Activated naive CD4-positive, alpha-beta T cell treated with anti-CD3 and anti-CD28 coated beads, Interleukin-2, amount 50 U/mL, for 72 hours (primary cell): ENCODE results near the gene SALL3. TPM values are rescaled to one million over a fixed set of nuclear protein-coding genes. Genes with fewer than 3 reads are reported as not detected.
"Not testable (repeated sequence)": the region's sequence is repeated elsewhere in the genome, so short reads cannot be mapped to it uniquely, and the experiment has no call there.

Source experiments
- ATAC-seq, 2 donors: fragments of 150-1000 bp; cut with Tn5 transposase; 2 replicates each; pipeline ENCODE4 v1.10.0; 2021; ENCODE audit warnings: mild to moderate bottlenecking in 2 of 2, moderate library complexity in 2 of 2
- DNase-seq, 2 donors: peaks; one replicate each; pipeline ENCODE4 v3.0.0; 2021 to 2022; ENCODE audit warnings: low spot score in 2 of 2
- H3K27ac Mint-ChIP-seq, 2 donors: one replicate each; pipeline ENCODE4 v1.8.0; 2022; ENCODE audit warnings: mild to moderate bottlenecking in 2 of 2, mixed read lengths in 2 of 2
- H3K36me3 Mint-ChIP-seq, 2 donors: one replicate each; pipeline ENCODE4 v1.8.0; 2022; ENCODE audit warnings: mixed read lengths in 2 of 2
- H3K9me3 Mint-ChIP-seq, 2 donors: one replicate each; pipeline ENCODE4 v1.8.0; 2022; ENCODE audit warnings: mixed read lengths in 2 of 2
- total RNA-seq, 2 donors: library from RNA; stranded (reverse); gene quantifications; one replicate each; pipeline ENCODE4 v1.2.3, GENCODE V29; 2022

The SALL3 gene
- total RNA-seq, 2 donors from 2014 or later, result not detected

DNA sequence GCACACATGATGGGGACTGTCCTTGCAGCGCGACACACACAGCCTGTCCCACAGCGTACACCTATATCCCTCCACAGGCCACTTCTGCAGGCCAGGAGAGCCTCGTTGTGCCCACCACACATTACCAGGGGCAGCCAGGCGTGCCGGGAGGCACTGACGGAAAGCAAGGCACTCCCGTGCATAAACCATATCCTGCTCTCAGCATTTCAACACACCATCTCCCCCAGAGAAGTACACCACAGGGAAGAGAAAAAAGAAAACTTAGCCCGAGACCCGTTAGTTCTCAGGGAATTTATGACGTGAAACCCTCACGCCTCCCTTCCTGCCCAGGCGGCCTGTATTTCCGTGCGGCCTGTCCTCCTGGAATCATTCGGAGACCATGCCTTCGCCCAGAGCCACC, 24.6 kb upstream of the SALL3 start:
- Mint-ChIP-seq H3K9me3 (peaks cover 5% of the 10 kb centered on the region in 2 donors), H3K36me3 (peaks cover 0 to 6% of the 10 kb centered on the region in 2 donors), H3K27ac (no peak overlapping the region)
- no peak for ATAC-seq
- no peak for DNase-seq

DNA sequence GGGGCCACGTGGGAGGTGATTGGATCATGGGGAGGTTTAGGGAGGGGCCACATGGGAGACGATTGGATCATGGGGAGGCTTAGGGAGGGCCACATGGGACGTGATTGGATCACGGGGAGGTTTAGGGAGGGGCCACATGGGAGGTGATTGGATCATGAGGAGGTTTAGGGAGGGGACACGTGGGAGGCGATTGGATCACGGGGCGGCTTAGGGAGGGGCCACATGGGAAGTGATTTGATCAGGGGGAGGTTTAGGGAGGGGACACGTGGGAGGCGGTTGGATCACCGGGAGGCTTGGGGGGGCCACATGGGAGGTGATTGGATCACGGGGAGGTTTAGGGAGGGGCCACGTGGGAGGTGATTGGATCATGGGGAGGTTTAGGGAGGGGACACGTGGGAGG, 22.5 kb upstream of the SALL3 start:
- Mint-ChIP-seq H3K9me3 (peaks cover 5 to 6% of the 10 kb centered on the region in 2 donors), H3K36me3 (no peaks in the 10 kb centered on the region)
- DNase-seq, result no peak

DNA sequence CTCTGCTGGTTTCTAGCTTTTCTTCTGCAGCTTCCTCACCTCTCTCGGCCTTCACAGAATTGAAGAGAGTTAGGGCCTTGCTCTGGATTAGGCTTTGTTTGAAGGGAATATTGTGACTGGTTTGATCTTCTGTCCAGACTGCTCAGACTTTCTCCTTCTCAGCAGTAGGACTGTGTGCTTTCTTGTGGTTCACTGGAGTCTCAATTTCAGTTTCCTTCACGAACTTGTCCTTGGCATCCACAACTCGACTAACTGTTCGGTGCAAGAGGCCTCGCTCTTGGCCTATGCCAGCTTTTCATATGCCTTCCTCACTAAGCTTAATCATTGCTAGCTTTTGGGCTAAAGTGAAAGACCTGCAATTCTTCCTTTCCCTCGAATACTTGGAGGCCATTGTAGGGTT, 18.9 kb upstream of the SALL3 start:
- ATAC-seq, result no peak
- peaks cover 19 to 20% of the 10 kb centered on the region in 2 donors for H3K9me3 Mint-ChIP-seq
- no peak for DNase-seq

More for the DNA sequence above, 22.5 kb upstream of the SALL3 start:
- no peak for ATAC-seq
- no peak overlapping the region for H3K27ac Mint-ChIP-seq

DNA sequence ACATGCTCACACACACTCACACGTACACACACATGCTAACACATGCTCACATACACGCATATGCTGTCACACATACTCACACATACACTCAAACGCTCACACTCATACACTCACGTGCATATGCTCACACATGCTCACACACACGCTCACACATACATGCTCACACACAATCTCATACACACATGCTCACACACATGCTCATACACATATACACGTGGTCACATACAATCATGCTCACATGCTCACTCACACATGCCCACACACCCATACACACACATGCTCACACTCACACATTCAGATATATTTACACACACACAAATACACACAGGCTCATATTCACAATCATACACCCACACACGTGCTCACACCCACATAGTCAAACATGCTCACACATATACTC, 17.5 kb upstream of the SALL3 start:
- no peak overlapping the region for H3K27ac Mint-ChIP-seq
- H3K36me3 Mint-ChIP-seq, result no peaks in the 10 kb centered on the region
- ATAC-seq (no peak), DNase-seq (no peak)
- peaks cover 19 to 20% of the 10 kb centered on the region in 2 donors for H3K9me3 Mint-ChIP-seq

More for the DNA sequence above, 18.9 kb upstream of the SALL3 start:
- Mint-ChIP-seq H3K36me3 (no peaks in the 10 kb centered on the region), H3K27ac (no peak overlapping the region)

GRCh38 chr18:78964727-78965126, 14.9 kb upstream of the SALL3 start:
- not testable (repeated sequence) for H3K36me3 Mint-ChIP-seq, H3K27ac Mint-ChIP-seq, ATAC-seq, DNase-seq
- peaks cover 19 to 20% of the 10 kb centered on the region in 2 donors for H3K9me3 Mint-ChIP-seq

GRCh38 chr18:78965260-78965659, 14.4 kb upstream of the SALL3 start:
- ATAC-seq, result no peak
- Mint-ChIP-seq H3K36me3 (no peaks in the 10 kb centered on the region), H3K27ac (no peak overlapping the region), H3K9me3 (peaks cover 19 to 20% of the 10 kb centered on the region in 2 donors)
- DNase-seq, result no peak

DNA sequence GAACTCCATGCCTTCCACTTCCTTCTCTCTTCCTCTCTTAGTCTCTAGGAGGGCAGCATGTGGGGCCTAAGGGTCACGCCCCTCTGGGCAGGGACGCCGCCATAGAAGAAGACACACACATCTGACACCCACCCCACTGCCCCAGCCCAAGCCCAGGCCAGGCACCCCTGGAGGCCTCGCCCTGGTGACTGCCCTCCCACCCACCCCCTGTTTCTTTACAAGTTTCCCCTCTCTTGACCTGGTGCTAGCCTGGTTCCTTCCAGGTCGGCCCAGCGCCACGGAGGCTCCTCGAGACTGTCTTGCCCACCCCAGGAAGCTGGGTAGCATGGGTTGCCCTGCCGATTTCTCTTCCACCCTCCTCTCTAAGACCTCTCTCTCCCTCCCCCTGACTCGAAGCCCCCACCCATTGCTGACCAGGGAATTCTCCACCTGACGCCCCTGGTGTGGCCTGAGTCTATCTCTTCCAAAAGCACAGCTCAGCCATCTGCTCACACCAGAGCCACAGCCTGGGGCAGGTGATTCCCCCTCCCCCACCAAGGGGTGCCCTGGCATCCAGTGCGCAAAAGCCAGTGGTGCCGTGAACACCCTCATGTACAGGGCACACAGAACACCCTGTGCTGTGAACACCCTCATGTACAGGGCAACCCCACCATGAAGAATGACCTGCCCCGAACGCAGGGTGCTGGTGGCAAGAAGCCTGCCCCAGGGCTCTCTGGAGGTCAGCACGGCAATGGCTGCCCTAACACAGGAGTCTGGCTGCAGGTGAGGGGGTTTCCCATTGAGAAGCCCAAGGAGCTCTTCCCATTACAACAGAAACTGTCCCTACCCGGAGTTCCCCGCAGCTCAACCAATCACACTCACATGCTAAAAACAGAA, 13.5 kb upstream of the SALL3 start:
- Mint-ChIP-seq H3K9me3 (peaks cover 19 to 20% of the 10 kb centered on the region in 2 donors), H3K36me3 (no peaks in the 10 kb centered on the region), H3K27ac (no peak overlapping the region)
- no peak for ATAC-seq
- DNase-seq, result no peak

DNA sequence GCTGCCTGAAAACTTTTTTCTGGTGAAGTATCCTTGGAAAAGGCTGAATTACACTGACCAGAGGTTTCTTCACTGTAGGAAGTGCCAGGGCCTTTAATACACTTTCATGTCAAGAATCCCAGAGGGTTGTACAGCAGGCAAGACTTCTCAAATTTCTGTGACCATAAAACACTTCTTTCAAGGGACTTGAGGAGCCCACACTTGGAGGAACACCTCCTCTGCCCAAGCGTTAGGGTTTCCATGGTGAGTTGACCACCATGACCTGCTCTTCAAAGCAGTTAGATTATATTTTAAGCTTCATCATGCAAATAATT, 12.9 kb upstream of the SALL3 start:
- Mint-ChIP-seq H3K9me3 (peaks cover 17 to 18% of the 10 kb centered on the region in 2 donors), H3K27ac (no peak overlapping the region), H3K36me3 (no peaks in the 10 kb centered on the region)
- DNase-seq (no peak), ATAC-seq (no peak)

DNA sequence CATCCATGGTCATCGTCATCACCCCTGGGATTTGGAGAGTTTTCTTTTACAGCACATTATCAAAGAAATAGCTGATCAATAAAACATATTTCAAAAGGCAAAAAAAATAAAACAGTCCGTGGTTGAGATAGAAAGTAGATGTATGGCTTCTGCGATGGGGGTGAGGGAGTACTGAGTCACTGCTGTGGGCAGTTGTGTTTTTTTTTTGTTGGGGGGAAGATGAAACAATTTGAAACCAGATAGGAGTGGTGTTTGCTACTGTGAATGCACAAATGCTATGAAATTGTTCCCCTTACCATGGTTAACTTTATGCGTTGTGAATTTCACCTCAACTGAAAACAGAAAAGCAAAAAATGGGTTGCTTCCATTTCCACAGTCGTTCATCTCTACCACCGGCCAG, 11.9 kb upstream of the SALL3 start:
- Mint-ChIP-seq H3K36me3 (peaks cover 0 to 1% of the 10 kb centered on the region in 2 donors), H3K9me3 (peaks cover 8% of the 10 kb centered on the region in 2 donors), H3K27ac (no peak overlapping the region)
- no peak for DNase-seq
- ATAC-seq, result peak in 1 of 2 donors; percentile 79

GRCh38 chr18:78969574-78970315, 9.9 kb upstream of the SALL3 start:
- no peaks in the 10 kb centered on the region for H3K9me3 Mint-ChIP-seq
- DNase-seq, result no peak
- no peak overlapping the region for H3K27ac Mint-ChIP-seq
- no peak for ATAC-seq
- peaks cover 0 to 4% of the 10 kb centered on the region in 2 donors for H3K36me3 Mint-ChIP-seq

- DNase-seq (no peak), ATAC-seq (no peak)
- H3K27ac Mint-ChIP-seq, result no peak overlapping the region
- H3K36me3 Mint-ChIP-seq, result peaks cover 0 to 4% of the 10 kb centered on the region in 2 donors
- H3K9me3 Mint-ChIP-seq, result no peaks in the 10 kb centered on the region
Measured at GRCh38 chr18:78970774-78971333, 8.8 kb upstream of the SALL3 start.

DNA sequence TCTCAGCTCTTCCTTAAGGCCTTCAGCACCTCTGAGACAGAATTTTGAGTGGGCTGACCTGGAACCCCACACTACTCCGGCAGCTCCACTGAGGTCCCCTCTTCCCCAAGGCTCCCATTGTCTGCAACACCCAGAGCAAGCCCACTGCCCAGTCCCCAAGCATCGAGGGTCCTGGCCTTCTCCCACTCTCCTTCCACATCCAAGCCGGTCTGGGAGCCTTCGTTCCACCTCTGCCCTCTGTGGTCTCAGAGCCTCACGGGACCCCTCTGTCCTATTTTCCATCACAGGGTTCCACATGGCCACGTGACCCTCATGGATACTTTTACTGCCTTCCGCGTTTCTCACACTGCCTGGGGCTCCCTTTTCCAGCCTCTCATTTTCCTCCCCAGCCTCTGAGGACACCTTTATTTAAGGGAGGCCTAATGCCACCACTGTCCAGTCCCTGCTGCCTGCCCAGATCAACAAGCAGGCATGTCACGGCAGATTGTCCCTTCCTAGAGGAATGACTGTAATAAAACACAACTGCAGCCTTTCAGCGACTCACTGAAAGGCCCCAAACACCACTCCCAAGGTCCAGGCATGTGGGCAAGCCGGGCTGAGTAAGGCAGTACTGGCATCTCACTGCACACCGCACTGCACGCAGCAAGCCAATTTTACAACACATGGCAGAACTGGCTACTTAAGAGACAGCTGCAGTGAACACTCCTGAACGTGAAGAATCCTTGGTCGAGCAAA, 7.9 kb upstream of the SALL3 start:
- Mint-ChIP-seq H3K36me3 (peaks cover 0 to 4% of the 10 kb centered on the region in 2 donors), H3K9me3 (no peaks in the 10 kb centered on the region), H3K27ac (no peak overlapping the region)
- ATAC-seq (no peak), DNase-seq (no peak)

DNA sequence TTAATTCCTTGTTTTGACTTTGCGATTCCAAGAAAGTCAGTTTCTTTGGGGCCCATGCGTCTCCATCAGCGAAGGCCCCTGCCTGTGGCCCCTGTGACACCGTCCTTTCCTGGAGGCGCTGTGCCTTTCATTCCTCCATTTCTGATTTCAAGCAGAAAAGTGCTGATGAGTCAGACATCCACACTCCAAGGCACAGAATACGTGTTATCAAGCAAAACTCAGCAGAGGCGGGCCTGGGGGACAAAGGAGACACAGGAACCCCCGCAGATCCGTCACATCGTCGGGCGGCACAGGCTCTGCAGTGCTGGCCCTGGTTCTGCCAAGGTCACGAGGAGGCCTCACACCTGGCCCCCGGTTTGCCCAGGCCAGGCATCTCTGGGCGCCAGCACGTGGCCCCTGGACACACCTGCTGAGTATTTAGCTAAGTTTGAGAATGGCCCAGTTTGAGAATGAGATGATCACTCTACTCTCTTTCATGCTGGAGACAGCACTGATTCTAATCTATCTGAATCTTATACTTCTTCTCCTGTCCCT, 7.2 kb upstream of the SALL3 start:
- no peak for ATAC-seq
- no peaks in the 10 kb centered on the region for H3K9me3 Mint-ChIP-seq
- H3K27ac Mint-ChIP-seq, result no peak overlapping the region
- no peak for DNase-seq
- peaks cover 0 to 11% of the 10 kb centered on the region in 2 donors for H3K36me3 Mint-ChIP-seq

GRCh38 chr18:78972930-78973331, 6.7 kb upstream of the SALL3 start:
- ATAC-seq (no peak), DNase-seq (no peak)
- H3K36me3 Mint-ChIP-seq, result peaks cover 0 to 12% of the 10 kb centered on the region in 2 donors
- H3K9me3 Mint-ChIP-seq, result no peaks in the 10 kb centered on the region
- no peak overlapping the region for H3K27ac Mint-ChIP-seq

GRCh38 chr18:78973357-78974083, 6.1 kb upstream of the SALL3 start:
- Mint-ChIP-seq H3K27ac (no peak overlapping the region), H3K9me3 (no peaks in the 10 kb centered on the region), H3K36me3 (peaks cover 0 to 12% of the 10 kb centered on the region in 2 donors)
- no peak for DNase-seq
- no peak for ATAC-seq
